Endothelial cell of umbilical vein (primary cell): ENCODE data around the gene THSD4.

Experiments used
- CTCF ChIP-seq, 2 donors: IDR thresholded peaks; 1 replicate in 1 of 2; 2 replicates in 1 of 2; pipeline ENCODE4 v1.5.1; 2011; ENCODE audit warnings: low read length in 2 of 2, mild to moderate bottlenecking in 2 of 2, moderate library complexity in 2 of 2, control low read depth in 1 of 2, inconsistent platforms in 1 of 2, low read depth in 1 of 2; ENCODE audit not compliant: insufficient read depth in 1 of 2; ENCODE audit errors: extremely low read depth in 1 of 2
- GATA2 ChIP-seq: IDR thresholded peaks from 2 replicates; pipeline ENCODE4 v1.7.0; 2011; ENCODE audit warnings: low read depth, mild to moderate bottlenecking, moderate library complexity, mixed read lengths, low read length; ENCODE audit not compliant: insufficient read length, insufficient read depth

- TF ChIP-seq CTCF (IDR thresholded peaks at IDR 0.05; ENCODE audit: extremely low read depth in 1 of 2, insufficient read depth in 1 of 2, low read depth in 1 of 2, low read length in 2 of 2) (no peak), GATA2 (no peak)
Measured at GRCh38 chr15:71379893-71380292, 264.6 kb downstream of the THSD4 start.
